WTC11 (cell line): ENCODE results near the gene RASD1.

Experiments
- KAT7 ChIP-seq: sonication (generic); formaldehyde crosslinking; IDR thresholded peaks from 2 replicates; pipeline ENCODE4 v1.8.1; 2023; ENCODE audit warnings: missing genetic modification reagents, mild to moderate bottlenecking, borderline replicate concordance
- NR2C2 ChIP-seq: sonication (generic); formaldehyde crosslinking; IDR thresholded peaks from 2 replicates; pipeline ENCODE4 v1.8.0; 2022; ENCODE audit warnings: mild to moderate bottlenecking, missing genetic modification reagents
- TF ChIP-seq, protein P1 (sequence below): sonication (generic); formaldehyde crosslinking; IDR thresholded peaks from 2 replicates; pipeline ENCODE4 v1.8.0; 2023; ENCODE audit warnings: mild to moderate bottlenecking, missing genetic modification reagents
- TF ChIP-seq, protein P2 (sequence below): fragments of 200-600 bp; IDR thresholded peaks from 2 replicates; pipeline ENCODE4 v1.8.0; 2022; ENCODE audit warnings: antibody characterized with exemption
- TF ChIP-seq, protein P3 (sequence below): sonication (generic); formaldehyde crosslinking; conservative IDR thresholded peaks from 2 replicates; pipeline ENCODE4 v1.8.1; 2022; ENCODE audit warnings: mild to moderate bottlenecking, missing genetic modification reagents

DNA sequence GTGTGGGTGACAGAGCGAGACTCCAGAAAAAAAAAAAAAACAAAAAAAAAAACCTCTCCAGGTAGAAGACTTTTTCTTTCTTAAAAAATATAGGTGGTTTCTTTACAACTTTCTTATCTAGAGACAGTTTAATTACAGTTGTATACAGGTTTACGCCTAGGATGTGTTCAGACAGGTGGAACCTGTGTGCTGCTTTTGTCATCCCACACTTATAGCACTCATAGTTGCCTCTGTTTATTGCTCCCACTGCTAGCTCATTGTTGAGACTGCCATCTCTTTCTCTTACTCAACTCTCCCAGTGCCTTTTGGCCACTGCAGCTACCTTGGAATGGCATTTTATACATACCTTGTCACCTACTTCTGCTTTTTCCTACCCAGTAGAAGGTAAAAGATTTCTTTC, 38.5 kb downstream of the RASD1 start:
- TF ChIP-seq, protein P1, sequence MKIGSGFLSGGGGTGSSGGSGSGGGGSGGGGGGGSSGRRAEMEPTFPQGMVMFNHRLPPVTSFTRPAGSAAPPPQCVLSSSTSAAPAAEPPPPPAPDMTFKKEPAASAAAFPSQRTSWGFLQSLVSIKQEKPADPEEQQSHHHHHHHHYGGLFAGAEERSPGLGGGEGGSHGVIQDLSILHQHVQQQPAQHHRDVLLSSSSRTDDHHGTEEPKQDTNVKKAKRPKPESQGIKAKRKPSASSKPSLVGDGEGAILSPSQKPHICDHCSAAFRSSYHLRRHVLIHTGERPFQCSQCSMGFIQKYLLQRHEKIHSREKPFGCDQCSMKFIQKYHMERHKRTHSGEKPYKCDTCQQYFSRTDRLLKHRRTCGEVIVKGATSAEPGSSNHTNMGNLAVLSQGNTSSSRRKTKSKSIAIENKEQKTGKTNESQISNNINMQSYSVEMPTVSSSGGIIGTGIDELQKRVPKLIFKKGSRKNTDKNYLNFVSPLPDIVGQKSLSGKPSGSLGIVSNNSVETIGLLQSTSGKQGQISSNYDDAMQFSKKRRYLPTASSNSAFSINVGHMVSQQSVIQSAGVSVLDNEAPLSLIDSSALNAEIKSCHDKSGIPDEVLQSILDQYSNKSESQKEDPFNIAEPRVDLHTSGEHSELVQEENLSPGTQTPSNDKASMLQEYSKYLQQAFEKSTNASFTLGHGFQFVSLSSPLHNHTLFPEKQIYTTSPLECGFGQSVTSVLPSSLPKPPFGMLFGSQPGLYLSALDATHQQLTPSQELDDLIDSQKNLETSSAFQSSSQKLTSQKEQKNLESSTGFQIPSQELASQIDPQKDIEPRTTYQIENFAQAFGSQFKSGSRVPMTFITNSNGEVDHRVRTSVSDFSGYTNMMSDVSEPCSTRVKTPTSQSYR (CRISPR knock-in tag) = no peak
- TF ChIP-seq NR2C2 = no peak
- TF ChIP-seq, protein P2, sequence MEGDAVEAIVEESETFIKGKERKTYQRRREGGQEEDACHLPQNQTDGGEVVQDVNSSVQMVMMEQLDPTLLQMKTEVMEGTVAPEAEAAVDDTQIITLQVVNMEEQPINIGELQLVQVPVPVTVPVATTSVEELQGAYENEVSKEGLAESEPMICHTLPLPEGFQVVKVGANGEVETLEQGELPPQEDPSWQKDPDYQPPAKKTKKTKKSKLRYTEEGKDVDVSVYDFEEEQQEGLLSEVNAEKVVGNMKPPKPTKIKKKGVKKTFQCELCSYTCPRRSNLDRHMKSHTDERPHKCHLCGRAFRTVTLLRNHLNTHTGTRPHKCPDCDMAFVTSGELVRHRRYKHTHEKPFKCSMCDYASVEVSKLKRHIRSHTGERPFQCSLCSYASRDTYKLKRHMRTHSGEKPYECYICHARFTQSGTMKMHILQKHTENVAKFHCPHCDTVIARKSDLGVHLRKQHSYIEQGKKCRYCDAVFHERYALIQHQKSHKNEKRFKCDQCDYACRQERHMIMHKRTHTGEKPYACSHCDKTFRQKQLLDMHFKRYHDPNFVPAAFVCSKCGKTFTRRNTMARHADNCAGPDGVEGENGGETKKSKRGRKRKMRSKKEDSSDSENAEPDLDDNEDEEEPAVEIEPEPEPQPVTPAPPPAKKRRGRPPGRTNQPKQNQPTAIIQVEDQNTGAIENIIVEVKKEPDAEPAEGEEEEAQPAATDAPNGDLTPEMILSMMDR = no peak
- no peak for TF ChIP-seq KAT7
- TF ChIP-seq, protein P3, sequence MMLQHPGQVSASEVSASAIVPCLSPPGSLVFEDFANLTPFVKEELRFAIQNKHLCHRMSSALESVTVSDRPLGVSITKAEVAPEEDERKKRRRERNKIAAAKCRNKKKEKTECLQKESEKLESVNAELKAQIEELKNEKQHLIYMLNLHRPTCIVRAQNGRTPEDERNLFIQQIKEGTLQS = no peak
